Brain microvascular endothelial cell (primary cell): ENCODE data around the gene RNF208.
A peak's percentile ranks its signal among the peaks of the same experiment; 100 is the strongest.

Experiments used
- DNase-seq: peaks from one replicate; pipeline ENCODE4 v3.0.0-alpha.2; 2020
- H3K27ac ChIP-seq: fragments of 250-450 bp; sonication (Bioruptor Pico); 2 replicates; pipeline ENCODE4 v1.5.1; 2020; ENCODE audit warnings: mild to moderate bottlenecking, moderate library complexity
- H3K27me3 ChIP-seq: fragments of 250-450 bp; sonication (Bioruptor Pico); replicated peaks from 2 replicates; pipeline ENCODE4 v1.5.1; 2020; ENCODE audit warnings: mild to moderate bottlenecking
- H3K36me3 ChIP-seq: fragments of 250-450 bp; sonication (Bioruptor Pico); replicated peaks from 2 replicates; pipeline ENCODE4 v1.5.1; 2020; ENCODE audit warnings: mild to moderate bottlenecking
- H3K4me3 ChIP-seq: 2 replicates; pipeline ENCODE4 v1.5.1; 2011; ENCODE audit warnings: low read depth, mild to moderate bottlenecking, control low read depth, low read length, moderate library complexity
- CTCF ChIP-seq: IDR thresholded peaks from 2 replicates; pipeline ENCODE4 v1.5.1; 2011; ENCODE audit warnings: low read depth, mild to moderate bottlenecking, moderate library complexity, low read length, control low read depth, inconsistent platforms; ENCODE audit errors: missing control alignments
- in situ Hi-C: cut with HindIII; loops from 2 replicates; pipeline ENCODE4 v1.10.0; 2017; ENCODE audit warnings: low sequenced_read_pairs, low pct_ligation_motif_present

The RNF208 gene

GRCh38 chr9:137226338-137227053, 4.5 kb upstream of the RNF208 start:
- DNase-seq, result no peak
- no peak overlapping the region for H3K4me3 ChIP-seq
- H3K27ac ChIP-seq, result no peak overlapping the region
- in situ Hi-C loops, result no loop called here
- H3K36me3 ChIP-seq, result no peaks in the 10 kb centered on the region
- TF ChIP-seq CTCF, result no peak
- no peaks in the 10 kb centered on the region for H3K27me3 ChIP-seq

GRCh38 chr9:137225699-137226331, 3.8 kb upstream of the RNF208 start:
- in situ Hi-C loops, result no loop called here
- no peak for TF ChIP-seq CTCF
- H3K4me3 ChIP-seq, result no peak overlapping the region
- H3K27me3 ChIP-seq, result no peaks in the 10 kb centered on the region
- H3K27ac ChIP-seq, result no peak overlapping the region
- H3K36me3 ChIP-seq, result no peaks in the 10 kb centered on the region
- DNase-seq, result no peak

GRCh38 chr9:137224830-137225694, 3.0 kb upstream of the RNF208 start, which contains the start of gene CYSRT1:
Gene CYSRT1 (plus strand): TSS chr9:137225174. CDS start chr9:137225622, 448 bp downstream.
- in situ Hi-C loops, result no loop called here
- no peaks in the 10 kb centered on the region for H3K27me3 ChIP-seq
- TF ChIP-seq CTCF, result no peak

GRCh38 chr9:137223078-137223970, 1.3 kb upstream of the RNF208 start:
- Histone ChIP-seq H3K4me3 (peak overlapping the region; percentile 77), H3K27me3 (no peaks in the 10 kb centered on the region), H3K36me3 (no peaks in the 10 kb centered on the region), H3K27ac (peak overlapping the region; percentile 66)
- in situ Hi-C loops, result no loop called here
- DNase-seq, result peak; percentile 98
- no peak for TF ChIP-seq CTCF

More at GRCh38 chr9:137224830-137225694, 3.0 kb upstream of the RNF208 start, which contains the start of gene CYSRT1:
- DNase-seq, result no peak
- no peaks in the 10 kb centered on the region for H3K36me3 ChIP-seq
- no peak within 1 kb of the TSS for H3K27ac ChIP-seq
- H3K4me3 ChIP-seq, result peak within 1 kb of the TSS; percentile 77

GRCh38 chr9:137221506-137222111, 431 bp downstream of the RNF208 start:
- Histone ChIP-seq H3K4me3 (no peak overlapping the region), H3K36me3 (peaks cover 2% of the 10 kb centered on the region), H3K27me3 (no peaks in the 10 kb centered on the region), H3K27ac (no peak overlapping the region)
- no peak for TF ChIP-seq CTCF
- in situ Hi-C loops, result no loop called here
- DNase-seq, result no peak
